HepG2 (cell line): ENCODE data around the gene C1orf50. TPM values are rescaled to one million over a fixed set of nuclear protein-coding genes. Genes with fewer than 3 reads are reported as not detected.

Experiments used
- ATAC-seq: fragments of 200-7000 bp; cut with Tn5 transposase; 3 replicates; pipeline ENCODE4 v1.9.1; 2020; ENCODE audit warnings: mild to moderate bottlenecking, moderate library complexity
- BruUV-seq: library from RNA; stranded (reverse); fragments of 400-500 nt; replicated peaks from 2 replicates; lab custom pipeline; 2021; lab: Mats Ljungman, UMichigan
- CTCF ChIA-PET: fragments of 300-600 bp; formaldehyde crosslinking; extraction: SDS; loops from one replicate; lab custom pipeline; 2021; ENCODE audit warnings: low total read pairs, inconsistent platforms, low intra/inter-chr PET ratio; lab: Yijun Ruan, JAX
- POLR2A ChIA-PET: fragments of 350-600 bp; sonication (Branson Sonifier 250); formaldehyde crosslinking; loops from one replicate; lab custom pipeline; 2020; ENCODE audit warnings: antibody characterized with exemption, inconsistent platforms; lab: Yijun Ruan, JAX
- DNase-seq: peaks from one replicate; pipeline ENCODE4 v3.0.0-alpha.2; 2015; ENCODE audit warnings: low spot score
- FAIRE-seq: peaks from 3 replicates; lab custom pipeline; 2011; peaks lifted over from hg19 to GRCh38; lab: Jason Lieb, UNC
- H2AFZ ChIP-seq: one replicate; pipeline ENCODE4 v1.6.1; 2011; ENCODE audit warnings: low read length, inconsistent platforms
- H3K27ac ChIP-seq: fragments of 300-600 bp; 3 replicates; pipeline ENCODE4 v1.8.0; 2011; ENCODE audit warnings: mixed run types, mild to moderate bottlenecking, mixed read lengths, low read length, inconsistent platforms; ENCODE audit not compliant: insufficient read depth; ENCODE audit errors: extremely low read length
- H3K27me3 ChIP-seq, 2 experiments: fragments of 200-600 bp in 1 of 2; 2 replicates in 1 of 2; 3 replicates in 1 of 2; pipeline versions ENCODE4 v1.6.0 to v1.8.0; 2011; ENCODE audit warnings: low read length in 2 of 2, mild to moderate bottlenecking in 2 of 2, moderate library complexity in 2 of 2, inconsistent platforms in 1 of 2; ENCODE audit not compliant: insufficient read depth in 2 of 2, control insufficient read depth in 1 of 2
- H3K36me3 ChIP-seq, 2 experiments: fragments of 200-600 bp in 1 of 2; replicated peaks in 1 of 2; 2 replicates in 1 of 2; 3 replicates in 1 of 2; pipeline versions ENCODE4 v1.5.1 to v1.8.0; 2011; ENCODE audit warnings: low read length in 2 of 2, inconsistent platforms in 1 of 2; ENCODE audit not compliant: insufficient read depth in 2 of 2, control insufficient read depth in 1 of 2
- H3K4me1 ChIP-seq: 2 replicates; pipeline ENCODE4 v1.5.1; 2012; ENCODE audit warnings: low read length, inconsistent platforms; ENCODE audit not compliant: insufficient read depth
- H3K4me2 ChIP-seq: 2 replicates; pipeline ENCODE4 v1.6.0; 2011; ENCODE audit warnings: low read depth, low read length, inconsistent platforms
- H3K4me3 ChIP-seq, 3 experiments: fragments of 200-600 bp in 1 of 3; sonication (generic), shearing (Covaris generic) in 1 of 3; replicated peaks in 1 of 3; 2 replicates each; pipeline ENCODE4 v1.5.1; 2011 to 2016; ENCODE audit warnings: low read length in 3 of 3, inconsistent platforms in 2 of 3, low read depth in 2 of 3, mild to moderate bottlenecking in 2 of 3, control low read depth in 1 of 3, mixed read lengths in 1 of 3; ENCODE audit not compliant: insufficient read depth in 1 of 3
- H3K79me2 ChIP-seq: one replicate; pipeline ENCODE4 v1.6.1; 2011; ENCODE audit warnings: low read length, inconsistent platforms; ENCODE audit not compliant: insufficient read depth
- H3K9ac ChIP-seq: 2 replicates; pipeline ENCODE4 v1.6.0; 2011; ENCODE audit warnings: mild to moderate bottlenecking, low read depth, low read length, inconsistent platforms; ENCODE audit not compliant: insufficient read depth
- H3K9me3 ChIP-seq: 2 replicates; pipeline ENCODE4 v1.5.1; 2012; ENCODE audit warnings: mild to moderate bottlenecking, low read length
- H4K20me1 ChIP-seq: 2 replicates; pipeline ENCODE4 v1.6.0; 2011; ENCODE audit warnings: inconsistent platforms, mild to moderate bottlenecking, low read length, moderate library complexity; ENCODE audit not compliant: insufficient read depth
- HOXA3 ChIP-seq: sonication (generic); formaldehyde crosslinking; IDR thresholded peaks from 2 replicates; pipeline ENCODE4 v1.5.0; 2020; ENCODE audit warnings: missing genetic modification reagents
- THAP9 ChIP-seq: sonication (generic); formaldehyde crosslinking; IDR thresholded peaks from 2 replicates; pipeline ENCODE4; 2020; ENCODE audit warnings: missing genetic modification reagents, mild to moderate bottlenecking, borderline replicate concordance
- ZFAT ChIP-seq: sonication (generic); formaldehyde crosslinking; conservative IDR thresholded peaks from 2 replicates; pipeline ENCODE4 v1.8.1; 2023; ENCODE audit warnings: missing genetic modification reagents, inconsistent platforms
- ZMAT5 ChIP-seq: sonication (generic); formaldehyde crosslinking; IDR thresholded peaks from 2 replicates; pipeline ENCODE4 v1.5.0; 2020; ENCODE audit warnings: mild to moderate bottlenecking, low read depth, missing genetic modification reagents, borderline replicate concordance
- ZNF570 ChIP-seq: sonication (generic); formaldehyde crosslinking; IDR thresholded peaks from 2 replicates; pipeline ENCODE4 v1.4.0; 2020; ENCODE audit warnings: mild to moderate bottlenecking, missing genetic modification reagents, borderline replicate concordance
- ZNF816 ChIP-seq: sonication (generic); formaldehyde crosslinking; IDR thresholded peaks from 2 replicates; pipeline ENCODE4 v1.8.0; 2022; ENCODE audit warnings: missing genetic modification reagents, mild to moderate bottlenecking, borderline replicate concordance
- WGBS: methylation state at CpG from one replicate; pipeline ENCODE4 v1.1.6; 2017; ENCODE audit warnings: low lambda C conversion rate; 5-methylcytosine and 5-hydroxymethylcytosine counted together
- in situ Hi-C: cut with HindIII; loops from 2 replicates; pipeline ENCODE4 v1.10.0; 2017; ENCODE audit warnings: low pct_unique_long_range_greater_than_20kb; ENCODE audit not compliant: extremely low pct_ligation_motif_present
- intact Hi-C: fragments of 100-400 bp; cut with micrococcal nuclease; formaldehyde crosslinking; loops from one replicate; pipeline ENCODE4 v1.10.0; 2022; ENCODE audit not compliant: unreplicated experiment
- polyA plus RNA-seq, 8 experiments: library from polyadenylated mRNA; depleted of rRNA in 3 of 8; stranded (reverse) in 7 of 8; unstranded in 1 of 8; fragments of >200 nt; fragmentation: Illumina TruSeq in 4 of 8; extraction: Trizol in 4 of 8; gene quantifications; 2 replicates each; pipeline versions ENCODE4 v1.2.1 to v1.2.3, GENCODE V29; 2011 to 2016; ENCODE audit warnings: low read depth in 4 of 8, missing spikeins in 1 of 8, mixed read lengths in 1 of 8; ENCODE audit not compliant: insufficient read depth in 1 of 8
- total RNA-seq, 5 experiments: library from RNA; depleted of rRNA; stranded (reverse); fragments of >200 nt; fragmentation: Illumina TruSeq; extraction: Trizol; gene quantifications; 2 replicates each; pipeline ENCODE4 v1.2.3, GENCODE V29; 2016; ENCODE audit warnings: low read depth in 1 of 5
- TF ChIP-seq, protein P1 (sequence below): IDR thresholded peaks from 2 replicates; pipeline ENCODE4 v1.6.1; 2016; ENCODE audit warnings: missing compliant biosample characterization, missing genetic modification reagents, borderline replicate concordance

Gene C1orf50
- total and polyA plus RNA-seq, 2 of the 13 experiments (the other 11 are each of a cell fraction or from before 2014, with no cell fraction given) = 4.3 to 4.8 TPM

- FAIRE-seq (no peak), DNase-seq (no peak), ATAC-seq (no peak)
- in situ Hi-C loops (no loop called here), intact Hi-C loops (no loop called here)
- Histone ChIP-seq H3K4me1 (no peaks in the 10 kb centered on the region), H4K20me1 (no peaks in the 10 kb centered on the region), H3K9ac (no peak overlapping the region), H3K4me2 (no peak overlapping the region), H3K79me2 (no peaks in the 10 kb centered on the region), H3K4me3 (no peak overlapping the region), H3K27me3 (no peaks in the 10 kb centered on the region; a peak in 1 of 5 replicates), H3K9me3 (no peaks in the 10 kb centered on the region), H3K36me3 (peaks cover 2 to 4% of the 10 kb centered on the region in 2 experiments; a peak in 2 of 5 replicates), H3K27ac (no peak overlapping the region), H2AFZ (no peak overlapping the region)
- POLR2A ChIA-PET = no interaction called here
- no TSS peak for BruUV-seq
- CTCF ChIA-PET = no interaction called here
- 93% methylated on average over 5 of the region's 5 CpGs for WGBS
- no peak for TF ChIP-seq ZFAT (CRISPR knock-in tag)
- no peak for TF ChIP-seq ZNF816 (CRISPR knock-in tag)
- no peak for TF ChIP-seq HOXA3
- no peak for TF ChIP-seq ZMAT5 (CRISPR knock-in tag)
- TF ChIP-seq, protein P1, sequence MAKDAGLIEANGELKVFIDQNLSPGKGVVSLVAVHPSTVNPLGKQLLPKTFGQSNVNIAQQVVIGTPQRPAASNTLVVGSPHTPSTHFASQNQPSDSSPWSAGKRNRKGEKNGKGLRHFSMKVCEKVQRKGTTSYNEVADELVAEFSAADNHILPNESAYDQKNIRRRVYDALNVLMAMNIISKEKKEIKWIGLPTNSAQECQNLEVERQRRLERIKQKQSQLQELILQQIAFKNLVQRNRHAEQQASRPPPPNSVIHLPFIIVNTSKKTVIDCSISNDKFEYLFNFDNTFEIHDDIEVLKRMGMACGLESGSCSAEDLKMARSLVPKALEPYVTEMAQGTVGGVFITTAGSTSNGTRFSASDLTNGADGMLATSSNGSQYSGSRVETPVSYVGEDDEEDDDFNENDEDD (CRISPR knock-in tag) = no peak
- TF ChIP-seq THAP9 (CRISPR knock-in tag) = no peak
- no peak for TF ChIP-seq ZNF570
These were observed 39.5 kb downstream of the C1orf50 start for GRCh38 chr1:42806593-42806992.
